WERI-Rb-1 (cell line): ENCODE results near the gene FAM180A.
"Not testable (repeated sequence)": the region's sequence is repeated elsewhere in the genome, so short reads cannot be mapped to it uniquely, and the experiment has no call there.

Experiments used
- DNase-seq: peaks from one replicate; pipeline ENCODE4 v3.0.0-alpha.2; 2020
- H3K27ac ChIP-seq: fragments of 250-450 bp; sonication (Bioruptor Pico); 2 replicates; pipeline ENCODE4 v1.5.1; 2020; ENCODE audit warnings: mild to moderate bottlenecking, moderate library complexity
- H3K27me3 ChIP-seq: fragments of 250-450 bp; sonication (Bioruptor Pico); 2 replicates; pipeline ENCODE4 v1.5.1; 2021; ENCODE audit warnings: mild to moderate bottlenecking, low read depth, moderate library complexity; ENCODE audit not compliant: insufficient read depth, severe bottlenecking
- H3K36me3 ChIP-seq: fragments of 250-450 bp; sonication (Bioruptor Pico); 2 replicates; pipeline ENCODE4 v1.5.1; 2020; ENCODE audit warnings: mild to moderate bottlenecking, moderate library complexity
- H3K4me3 ChIP-seq: 2 replicates; pipeline ENCODE4 v1.5.1; 2011; ENCODE audit warnings: low read depth, mild to moderate bottlenecking, control low read depth, low read length
- H3K9me3 ChIP-seq: fragments of 250-450 bp; sonication (Bioruptor Pico); 2 replicates; pipeline ENCODE4 v1.5.1; 2021; ENCODE audit warnings: mild to moderate bottlenecking, moderate library complexity; ENCODE audit not compliant: severe bottlenecking
- CTCF ChIP-seq: IDR thresholded peaks from 2 replicates; pipeline ENCODE4 v1.5.1; 2011; ENCODE audit warnings: low read depth, mild to moderate bottlenecking, control low read depth, inconsistent platforms, low read length

Gene FAM180A

GRCh38 chr7:135785065-135785464, 36.5 kb upstream of the FAM180A start:
- H3K4me3 ChIP-seq = no peak overlapping the region
- no peak overlapping the region for H3K27ac ChIP-seq
- no peaks in the 10 kb centered on the region for H3K27me3 ChIP-seq
- no peaks in the 10 kb centered on the region for H3K9me3 ChIP-seq
- DNase-seq = no peak
- H3K36me3 ChIP-seq = no peaks in the 10 kb centered on the region
- TF ChIP-seq CTCF = no peak

- Histone ChIP-seq H3K27ac (no peak overlapping the region), H3K27me3 (no peaks in the 10 kb centered on the region), H3K36me3 (no peaks in the 10 kb centered on the region), H3K4me3 (no peak overlapping the region), H3K9me3 (no peaks in the 10 kb centered on the region)
- no peak for DNase-seq
- TF ChIP-seq CTCF = no peak
These were observed 35.4 kb upstream of the FAM180A start for GRCh38 chr7:135784013-135784412.

- Histone ChIP-seq H3K9me3 (peaks cover 4% of the 10 kb centered on the region), H3K27me3 (no peaks in the 10 kb centered on the region), H3K36me3 (no peaks in the 10 kb centered on the region), H3K27ac (no peak overlapping the region), H3K4me3 (no peak overlapping the region)
- no peak for DNase-seq
- TF ChIP-seq CTCF = no peak
These were observed 34.2 kb upstream of the FAM180A start for GRCh38 chr7:135782801-135783200.

- TF ChIP-seq CTCF = no peak
- H3K27ac ChIP-seq = no peak overlapping the region
- no peaks in the 10 kb centered on the region for H3K27me3 ChIP-seq
- H3K36me3 ChIP-seq = no peaks in the 10 kb centered on the region
- H3K4me3 ChIP-seq = no peak overlapping the region
- no peak for DNase-seq
- H3K9me3 ChIP-seq = peaks cover 4% of the 10 kb centered on the region
These were observed 33.8 kb upstream of the FAM180A start for GRCh38 chr7:135782377-135782776.

- H3K27ac ChIP-seq = no peak overlapping the region
- H3K36me3 ChIP-seq = no peaks in the 10 kb centered on the region
- H3K27me3 ChIP-seq = no peaks in the 10 kb centered on the region
- H3K9me3 ChIP-seq = peaks cover 4% of the 10 kb centered on the region
- no peak for TF ChIP-seq CTCF
- DNase-seq = no peak
- no peak overlapping the region for H3K4me3 ChIP-seq
These were observed 29.2 kb upstream of the FAM180A start for GRCh38 chr7:135777626-135778398.

GRCh38 chr7:135775915-135776314, 27.3 kb upstream of the FAM180A start:
- not testable (repeated sequence) for H3K27me3 ChIP-seq, H3K36me3 ChIP-seq, H3K9me3 ChIP-seq, H3K4me3 ChIP-seq, DNase-seq, H3K27ac ChIP-seq
